K562 (cell line): ENCODE measurements around the gene L3HYPDH. TPM values are rescaled to one million over a fixed set of nuclear protein-coding genes. Genes with fewer than 3 reads are reported as not detected.
A peak's percentile ranks its signal among the peaks of the same experiment; 100 is the strongest.

Experiments used
- ADNP ChIP-seq: fragments of 200-800 bp; sonication (Bioruptor generic); IDR thresholded peaks from 2 replicates; pipeline ENCODE4 v1.6.1; 2016; ENCODE audit warnings: missing genetic modification characterization, missing compliant biosample characterization
- ARID1B ChIP-seq: fragments of 450-650 bp; IDR thresholded peaks from 2 replicates; pipeline ENCODE4 v1.6.1; 2016; ENCODE audit warnings: antibody characterized with exemption, mild to moderate bottlenecking, inconsistent platforms
- BMI1 ChIP-seq: fragments of 150-350 bp; IDR thresholded peaks from 2 replicates; pipeline ENCODE4 v1.6.1; 2014; ENCODE audit warnings: low read length
- E2F4 ChIP-seq: sonication (generic); formaldehyde crosslinking; IDR thresholded peaks from 2 replicates; pipeline ENCODE4 v1.8.0; 2022; ENCODE audit warnings: mild to moderate bottlenecking, low read depth, missing genetic modification reagents
- ELF2 ChIP-seq: fragments of 250-450 bp; sonication (Bioruptor Pico); IDR thresholded peaks from 2 replicates; pipeline ENCODE4 v1.5.0; 2021; ENCODE audit warnings: mild to moderate bottlenecking
- KAT2B ChIP-seq: IDR thresholded peaks from one replicate; pipeline ENCODE4 v1.6.1; 2012; ENCODE audit warnings: low read depth, mild to moderate bottlenecking, control low read depth, inconsistent platforms, low read length, moderate library complexity
- MEIS2 ChIP-seq: fragments of 450-650 bp; IDR thresholded peaks from 2 replicates; pipeline ENCODE4 v1.6.1; 2014; ENCODE audit warnings: mild to moderate bottlenecking; ENCODE audit not compliant: partially characterized antibody
- MTF1 ChIP-seq: fragments of 250-450 bp; sonication (Bioruptor Pico); IDR thresholded peaks from 2 replicates; pipeline ENCODE4 v1.9.0; 2021; ENCODE audit warnings: moderate library complexity, mild to moderate bottlenecking, inconsistent platforms, borderline replicate concordance
- NFIC ChIP-seq: fragments of 450-650 bp; IDR thresholded peaks from 2 replicates; pipeline ENCODE4 v1.6.1; 2017; ENCODE audit warnings: mild to moderate bottlenecking, inconsistent platforms
- POLR2B ChIP-seq: fragments of 450-650 bp; IDR thresholded peaks from 2 replicates; pipeline ENCODE4 v1.6.1; 2018; ENCODE audit warnings: low read depth; ENCODE audit not compliant: partially characterized antibody
- RBM15 ChIP-seq: fragments of 200-400 bp; formaldehyde crosslinking; IDR thresholded peaks from 2 replicates; pipeline ENCODE4 v1.6.1; 2018; ENCODE audit warnings: mild to moderate bottlenecking, low read length, moderate library complexity; ENCODE audit not compliant: insufficient read depth
- SAP30 ChIP-seq: fragments of 200-600 bp; sonication (generic); IDR thresholded peaks from 2 replicates; pipeline ENCODE4 v1.6.1; 2012; ENCODE audit warnings: borderline replicate concordance, low read depth, mild to moderate bottlenecking, moderate library complexity, low read length, control low read depth, inconsistent platforms; ENCODE audit not compliant: insufficient read depth, poor library complexity, severe bottlenecking
- SIX5 ChIP-seq, 2 experiments: IDR thresholded peaks; 2 replicates each; pipeline ENCODE4 v1.6.1; 2011; ENCODE audit warnings: low read length in 2 of 2, borderline replicate concordance in 1 of 2, low read depth in 1 of 2, mild to moderate bottlenecking in 1 of 2, moderate library complexity in 1 of 2; ENCODE audit not compliant: insufficient read depth in 1 of 2
- SRF ChIP-seq, 2 experiments: fragments of 250-450, 450-650 bp in 1 of 2; sonication (Bioruptor Pico) in 1 of 2; sonication (generic) in 1 of 2; formaldehyde crosslinking; IDR thresholded peaks; 2 replicates each; pipeline versions ENCODE4 v1.5.0 to v1.5.1; 2020 to 2022; ENCODE audit warnings: mild to moderate bottlenecking in 1 of 2, missing genetic modification reagents in 1 of 2
- ZBTB11 ChIP-seq, 3 experiments: fragments of 200-800 bp in 1 of 3; fragments of 250-450 bp in 1 of 3; fragments of 450-650 bp in 1 of 3; sonication (Bioruptor Pico) in 1 of 3; sonication (Bioruptor generic) in 1 of 3; formaldehyde crosslinking in 1 of 3; IDR thresholded peaks; 2 replicates each; pipeline versions ENCODE4 v1.6.1 to v1.8.0; 2016 to 2022; ENCODE audit warnings: mild to moderate bottlenecking in 2 of 3, missing genetic modification characterization in 2 of 3, missing compliant biosample characterization in 1 of 3, moderate library complexity in 1 of 3
- ZBTB9 ChIP-seq: fragments of 450-650 bp; formaldehyde crosslinking; IDR thresholded peaks from 2 replicates; pipeline ENCODE4 v1.4.0; 2020; ENCODE audit warnings: mild to moderate bottlenecking, moderate library complexity
- ZNF143 ChIP-seq: sonication (generic); formaldehyde crosslinking; IDR thresholded peaks from 2 replicates; pipeline ENCODE4 v1.9.0; 2022; ENCODE audit warnings: mild to moderate bottlenecking, missing genetic modification reagents
- ZNF239 ChIP-seq: fragments of 250-450 bp; sonication (Bioruptor Pico); IDR thresholded peaks from 2 replicates; pipeline ENCODE4 v1.4.0; 2020; ENCODE audit warnings: mild to moderate bottlenecking
- ZNF764 ChIP-seq: fragments of 250-450 bp; sonication (Bioruptor Pico); IDR thresholded peaks from 2 replicates; pipeline ENCODE4 v1.4.0; 2020; ENCODE audit warnings: low read depth, mild to moderate bottlenecking, moderate library complexity
- polyA plus RNA-seq, 8 experiments: library from polyadenylated mRNA; depleted of rRNA in 4 of 8; stranded (reverse) in 5 of 8; unstranded in 3 of 8; fragments of >200 nt; fragmentation: Nextera tagmentation in 2 of 8; fragmentation: Illumina TruSeq in 1 of 8; extraction: Ambion mirVana in 2 of 8; extraction: Trizol in 1 of 8; gene quantifications; 2 replicates each; pipeline versions ENCODE4 v1.2.1 to v1.2.3, GENCODE V29; 2011 to 2014; ENCODE audit warnings: inconsistent platforms in 1 of 8, missing spikeins in 1 of 8
- total RNA-seq, 7 experiments: library from RNA; depleted of rRNA in 6 of 7; stranded (reverse); fragments of >200 nt in 6 of 7; fragmentation: Illumina TruSeq in 2 of 7; extraction: Trizol in 2 of 7; gene quantifications; 2 replicates each; pipeline versions ENCODE4 v1.2.1 to v1.2.3, GENCODE V29; 2011 to 2021; ENCODE audit warnings: low replicate concordance in 1 of 7
- TF ChIP-seq, protein P1 (sequence below), 2 experiments: fragments of 450-650 bp; IDR thresholded peaks; 2 replicates each; pipeline ENCODE4 v1.6.1; 2016

L3HYPDH gene
- total and polyA plus RNA-seq, 9 of the 15 experiments (the other 6 are each of a cell fraction or from before 2014, with no cell fraction given): 12.8 to 36.5 (median 19.3) TPM

- TF ChIP-seq, protein P1, sequence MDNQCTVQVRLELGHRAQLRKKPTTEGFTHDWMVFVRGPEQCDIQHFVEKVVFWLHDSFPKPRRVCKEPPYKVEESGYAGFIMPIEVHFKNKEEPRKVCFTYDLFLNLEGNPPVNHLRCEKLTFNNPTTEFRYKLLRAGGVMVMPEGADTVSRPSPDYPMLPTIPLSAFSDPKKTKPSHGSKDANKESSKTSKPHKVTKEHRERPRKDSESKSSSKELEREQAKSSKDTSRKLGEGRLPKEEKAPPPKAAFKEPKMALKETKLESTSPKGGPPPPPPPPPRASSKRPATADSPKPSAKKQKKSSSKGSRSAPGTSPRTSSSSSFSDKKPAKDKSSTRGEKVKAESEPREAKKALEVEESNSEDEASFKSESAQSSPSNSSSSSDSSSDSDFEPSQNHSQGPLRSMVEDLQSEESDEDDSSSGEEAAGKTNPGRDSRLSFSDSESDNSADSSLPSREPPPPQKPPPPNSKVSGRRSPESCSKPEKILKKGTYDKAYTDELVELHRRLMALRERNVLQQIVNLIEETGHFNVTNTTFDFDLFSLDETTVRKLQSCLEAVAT (IDR thresholded peaks at IDR 0.05): no peak
- no peak for TF ChIP-seq ZBTB11 (CRISPR knock-in tag; IDR thresholded peaks at IDR 0.05)
- no peak for TF ChIP-seq SAP30
- no peak for TF ChIP-seq POLR2B
- peak; percentile 31; the same call in 1 of the 2 replicates for TF ChIP-seq ADNP (tag)
- TF ChIP-seq ZBTB9 (CRISPR knock-in tag): no peak
- TF ChIP-seq E2F4 (CRISPR knock-in tag): no peak
- TF ChIP-seq RBM15: no peak
- no peak for TF ChIP-seq SIX5 (IDR thresholded peaks at IDR 0.05; ENCODE audit: borderline replicate concordance in 1 of 2, insufficient read depth in 1 of 2, low read depth in 1 of 2, low read length in 2 of 2)
- no peak for TF ChIP-seq SRF (CRISPR knock-in tag; IDR thresholded peaks at IDR 0.05)
- no peak for TF ChIP-seq ELF2 (CRISPR knock-in tag)
- TF ChIP-seq ZNF764: no peak
- peak; percentile 90 for TF ChIP-seq NFIC
- no peak for TF ChIP-seq MTF1 (CRISPR knock-in tag)
- no peak for TF ChIP-seq ZNF143
- TF ChIP-seq MEIS2: no peak
- TF ChIP-seq BMI1: no peak
- TF ChIP-seq ZNF239: no peak
- peak; percentile 36; the same call in 1 of the 2 replicates for TF ChIP-seq ARID1B
- no peak for TF ChIP-seq KAT2B
Measured at GRCh38 chr14:59482541-59483331, 1.5 kb downstream of the L3HYPDH start (continued).
